Measurements from ENCODE around the gene TBC1D9B. TPM values are rescaled to one million over a fixed set of nuclear protein-coding genes. Genes with fewer than 3 reads are reported as not detected.

The TBC1D9B gene
- total RNA-seq, 4 donors from 2014 or later = 75.5 to 115 (median 94.3) TPM

DNA sequence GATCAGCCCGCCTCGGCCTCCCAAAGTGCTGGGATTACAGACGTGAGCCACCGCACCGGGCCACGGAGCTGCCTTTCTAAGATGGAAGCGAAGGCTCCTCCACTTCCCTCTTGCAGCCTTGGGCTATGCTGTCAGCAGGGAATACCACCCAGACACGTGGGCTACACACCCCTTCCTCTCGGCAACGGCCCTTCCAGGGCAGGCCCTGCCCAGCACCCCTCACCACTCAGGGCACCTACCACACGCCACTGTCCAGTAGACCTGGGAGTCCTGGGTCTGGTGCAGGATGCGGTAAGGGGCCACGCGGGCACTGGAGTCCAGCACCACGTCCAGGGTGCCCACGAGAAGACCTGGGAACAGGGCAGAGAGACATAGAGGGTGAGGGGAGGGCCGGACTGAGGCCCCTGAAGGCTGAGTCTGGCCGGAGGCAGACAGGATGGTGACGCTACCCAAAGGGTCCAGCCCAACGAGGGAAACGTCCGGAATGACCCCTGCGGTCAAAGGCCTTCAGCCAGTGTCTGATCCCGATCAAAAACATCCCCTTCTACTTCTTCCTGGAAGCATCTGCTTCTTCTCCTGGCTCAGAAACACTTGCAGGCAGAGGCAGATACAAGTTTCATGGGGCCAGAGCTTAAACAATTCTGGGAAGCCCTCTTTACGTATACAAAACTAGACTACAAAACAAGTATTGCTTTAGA is 3.1 kb downstream of the TBC1D9B start:
- Histone ChIP-seq H3K36me3 (no peaks in the 10 kb centered on the region), H3K27ac (no peak overlapping the region), H3K4me1 (peaks cover 10 to 15% of the 10 kb centered on the region in 2 donors), H3K9me3 (no peaks in the 10 kb centered on the region), H3K4me3 (replicated peaks in 1 of 3) (no peak overlapping the region), H3K27me3 (no peaks in the 10 kb centered on the region)
- 93 to 94% methylated on average over 22 to 25 of the region's 25 CpGs for WGBS, 2 donors
- TF ChIP-seq POLR2A (IDR thresholded peaks at IDR 0.05) = no peak
- TF ChIP-seq, protein P1, sequence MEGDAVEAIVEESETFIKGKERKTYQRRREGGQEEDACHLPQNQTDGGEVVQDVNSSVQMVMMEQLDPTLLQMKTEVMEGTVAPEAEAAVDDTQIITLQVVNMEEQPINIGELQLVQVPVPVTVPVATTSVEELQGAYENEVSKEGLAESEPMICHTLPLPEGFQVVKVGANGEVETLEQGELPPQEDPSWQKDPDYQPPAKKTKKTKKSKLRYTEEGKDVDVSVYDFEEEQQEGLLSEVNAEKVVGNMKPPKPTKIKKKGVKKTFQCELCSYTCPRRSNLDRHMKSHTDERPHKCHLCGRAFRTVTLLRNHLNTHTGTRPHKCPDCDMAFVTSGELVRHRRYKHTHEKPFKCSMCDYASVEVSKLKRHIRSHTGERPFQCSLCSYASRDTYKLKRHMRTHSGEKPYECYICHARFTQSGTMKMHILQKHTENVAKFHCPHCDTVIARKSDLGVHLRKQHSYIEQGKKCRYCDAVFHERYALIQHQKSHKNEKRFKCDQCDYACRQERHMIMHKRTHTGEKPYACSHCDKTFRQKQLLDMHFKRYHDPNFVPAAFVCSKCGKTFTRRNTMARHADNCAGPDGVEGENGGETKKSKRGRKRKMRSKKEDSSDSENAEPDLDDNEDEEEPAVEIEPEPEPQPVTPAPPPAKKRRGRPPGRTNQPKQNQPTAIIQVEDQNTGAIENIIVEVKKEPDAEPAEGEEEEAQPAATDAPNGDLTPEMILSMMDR (IDR thresholded peaks at IDR 0.05) = no peak
- intact Hi-C loops (cut with DNase I) = loop anchor here (5.0 kb wide), 1 partner anchor 102 kb away; no protein-coding TSS in a partner anchor
- no peak for DNase-seq

DNA sequence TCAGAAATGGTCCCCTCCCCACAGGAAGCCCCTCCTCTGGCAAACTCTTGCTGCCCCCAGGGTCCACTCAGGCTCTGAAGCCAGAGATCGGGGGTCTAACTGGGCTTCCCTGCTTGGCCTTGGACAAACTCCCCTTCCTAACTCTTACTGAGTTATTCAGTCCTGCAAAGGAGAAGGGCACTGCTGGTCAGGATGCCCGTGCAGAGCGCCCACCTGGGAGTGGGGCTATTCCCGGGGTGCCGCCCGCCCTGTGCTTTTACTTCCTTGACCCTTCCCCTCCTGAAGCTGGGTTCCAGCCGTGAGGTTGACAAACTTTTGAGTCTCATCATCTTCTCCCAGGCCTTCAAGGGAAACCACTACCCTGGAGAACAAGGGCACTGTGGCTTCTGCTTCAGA is 4.9 kb downstream of the TBC1D9B start:
- Histone ChIP-seq H3K27ac (no peak overlapping the region), H3K4me3 (replicated peaks in 1 of 3) (no peak overlapping the region), H3K27me3 (no peaks in the 10 kb centered on the region), H3K36me3 (peaks cover 7 to 13% of the 10 kb centered on the region in 2 donors), H3K9me3 (no peaks in the 10 kb centered on the region), H3K4me1 (peaks cover 6 to 7% of the 10 kb centered on the region in 2 donors)
- DNase-seq = no peak
- TF ChIP-seq, protein P1 (IDR thresholded peaks at IDR 0.05) = no peak
- no peak for TF ChIP-seq POLR2A (IDR thresholded peaks at IDR 0.05)
- intact Hi-C loops (cut with DNase I) = no loop called here
- 94 to 100% methylated on average over 2 to 7 of the region's 7 CpGs for WGBS, 2 donors

DNA sequence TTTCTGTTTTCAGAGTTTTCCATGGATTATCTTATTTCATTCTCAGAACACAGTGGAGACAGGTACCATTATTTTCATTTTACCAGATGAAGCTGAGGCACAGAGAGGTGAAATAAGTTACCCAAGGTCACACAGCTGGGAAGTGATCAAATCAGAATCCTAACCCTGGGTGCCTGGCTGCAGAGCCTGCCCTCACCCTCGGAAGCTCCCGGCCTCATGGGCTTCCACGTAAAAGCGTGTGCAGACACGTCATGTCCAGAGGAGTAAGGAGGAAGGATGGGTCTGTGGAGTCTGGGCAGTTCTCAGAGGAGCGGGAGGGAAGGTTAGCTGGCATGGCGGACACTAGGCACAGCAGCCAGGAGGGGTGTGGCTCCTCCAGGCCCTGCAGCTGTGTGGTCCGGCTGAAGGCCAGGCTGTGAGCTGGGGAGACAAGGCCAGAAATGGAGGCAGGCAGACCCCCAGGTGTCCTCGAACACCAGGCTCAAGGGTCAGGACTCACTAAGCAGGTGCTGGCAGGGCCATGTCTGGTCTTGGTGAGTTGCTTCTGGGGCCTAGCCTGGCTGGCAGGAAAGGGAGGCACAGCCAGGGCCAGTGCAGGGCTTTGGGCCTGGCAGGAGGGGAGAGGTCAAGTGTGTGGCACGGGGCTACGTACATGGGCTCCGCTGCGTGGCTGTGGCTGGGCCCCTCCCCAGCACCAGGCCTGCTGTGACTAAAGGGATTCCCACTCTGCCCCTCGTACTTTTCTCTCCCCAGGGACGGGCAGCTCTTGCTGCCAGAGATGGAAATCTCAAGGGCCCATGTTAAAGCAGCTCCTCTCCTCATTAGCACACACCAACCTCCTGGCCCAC is 5.6 kb downstream of the TBC1D9B start:
- TF ChIP-seq POLR2A (IDR thresholded peaks at IDR 0.05) = no peak
- TF ChIP-seq, protein P1 (IDR thresholded peaks at IDR 0.05) = no peak
- H3K36me3 ChIP-seq = peaks cover 11 to 19% of the 10 kb centered on the region in 2 donors
- H3K4me1 ChIP-seq = peaks cover 6 to 7% of the 10 kb centered on the region in 2 donors
- intact Hi-C loops (cut with DNase I) = no loop called here
- WGBS, 2 donors = 91 to 95% methylated on average over 11 to 15 of the region's 15 CpGs
- no peak for DNase-seq
- no peaks in the 10 kb centered on the region for H3K9me3 ChIP-seq
- H3K27me3 ChIP-seq = no peaks in the 10 kb centered on the region
- no peak overlapping the region for H3K27ac ChIP-seq
- H3K4me3 ChIP-seq (replicated peaks in 1 of 3) = no peak overlapping the region

DNA sequence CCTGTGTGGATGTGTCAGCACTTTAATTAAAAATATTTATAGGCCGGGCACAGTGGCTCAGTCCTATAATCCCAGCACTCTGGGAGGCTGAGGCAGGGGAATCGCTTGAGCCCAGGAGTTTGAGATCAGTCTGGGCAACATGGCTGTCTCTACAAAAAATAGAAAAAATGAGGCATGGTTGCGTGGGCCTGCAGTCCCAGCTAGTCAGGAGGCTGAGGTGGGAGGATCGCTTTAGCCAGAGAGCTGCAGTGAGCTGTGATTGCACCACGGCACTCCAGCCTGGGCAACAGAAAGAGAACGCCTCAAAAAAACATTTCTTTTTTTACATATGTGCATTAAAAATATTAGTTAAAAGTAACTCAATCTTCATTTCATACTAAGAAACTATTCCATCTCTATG is 6.2 kb downstream of the TBC1D9B start:
- Histone ChIP-seq H3K4me1 (peaks cover under 1% of the 10 kb centered on the region in 2 donors), H3K4me3 (replicated peaks in 1 of 3) (no peak overlapping the region), H3K27me3 (no peaks in the 10 kb centered on the region), H3K27ac (no peak overlapping the region), H3K9me3 (no peaks in the 10 kb centered on the region), H3K36me3 (peaks cover 11 to 22% of the 10 kb centered on the region in 2 donors)
- intact Hi-C loops (cut with DNase I) = no loop called here
- TF ChIP-seq, protein P1 (IDR thresholded peaks at IDR 0.05) = no peak
- no peak for TF ChIP-seq POLR2A (IDR thresholded peaks at IDR 0.05)
- DNase-seq = no peak
- WGBS, 2 donors = 94 to 98% methylated on average over 6 of the region's 6 CpGs

DNA sequence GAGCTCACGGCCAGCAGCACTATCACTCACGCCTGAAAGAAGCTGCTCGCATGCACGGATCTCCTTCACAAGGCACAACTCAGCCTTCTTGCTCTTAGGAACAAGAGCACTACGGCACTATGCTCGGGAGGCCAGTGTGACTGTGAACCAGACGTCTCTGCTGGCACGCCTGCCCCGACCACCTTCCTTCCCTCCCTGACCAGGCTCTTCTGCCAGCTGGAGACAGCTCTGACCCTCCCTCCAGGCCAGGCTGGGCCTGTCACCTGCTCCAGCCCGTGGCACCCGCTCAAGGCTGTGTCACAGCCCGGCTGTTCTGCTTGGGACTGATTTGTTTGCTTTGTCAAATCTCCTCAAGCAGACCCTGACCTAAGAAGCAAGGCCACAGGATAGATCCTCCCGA is 7.0 kb downstream of the TBC1D9B start:
- Histone ChIP-seq H3K9me3 (no peaks in the 10 kb centered on the region), H3K4me1 (no peaks in the 10 kb centered on the region), H3K4me3 (replicated peaks in 1 of 3) (no peak overlapping the region), H3K36me3 (peaks cover 11 to 27% of the 10 kb centered on the region in 2 donors), H3K27me3 (no peaks in the 10 kb centered on the region), H3K27ac (no peak overlapping the region)
- 77 to 81% methylated on average over 13 of the region's 13 CpGs for WGBS, 2 donors
- DNase-seq = no peak
- no peak for TF ChIP-seq POLR2A (IDR thresholded peaks at IDR 0.05)
- TF ChIP-seq, protein P1 (IDR thresholded peaks at IDR 0.05) = no peak
- intact Hi-C loops (cut with DNase I) = no loop called here

Measured in thyroid gland (tissue), 4 donors.